Measurements from ENCODE around the gene RNF183. TPM values are rescaled to one million over a fixed set of nuclear protein-coding genes. Genes with fewer than 3 reads are reported as not detected.

The RNF183 gene
- total RNA-seq, 1 donor from 2014 or later, result not detected

GRCh38 chr9:113293285-113293878 is 9.8 kb downstream of the RNF183 start:
- Mint-ChIP-seq H3K4me1 (ENCODE audit: low read depth, unreplicated experiment) (no peaks in the 10 kb centered on the region), H3K27me3 (ENCODE audit: low read depth, unreplicated experiment) (no peaks in the 10 kb centered on the region), H3K9me3 (ENCODE audit: unreplicated experiment) (no peaks in the 10 kb centered on the region), H3K36me3 (ENCODE audit: low read depth, unreplicated experiment) (peaks cover 13% of the 10 kb centered on the region), H3K27ac (ENCODE audit: unreplicated experiment) (no peak overlapping the region), H3K4me3 (ENCODE audit: unreplicated experiment) (no peak overlapping the region)
- Histone ChIP-seq H2AFZ (ENCODE audit: low read depth, low read length) (no peak overlapping the region), H3K27ac (ENCODE audit: low read depth, low read length) (no peak overlapping the region), H3K9me3 (ENCODE audit: insufficient read depth, low read depth, low read length) (no peaks in the 10 kb centered on the region), H3K4me1 (ENCODE audit: insufficient read depth, low read length) (no peaks in the 10 kb centered on the region), H3K9ac (ENCODE audit: low read length) (no peak overlapping the region), H3K27me3 (ENCODE audit: insufficient read depth, low read length) (no peaks in the 10 kb centered on the region), H3K79me2 (ENCODE audit: insufficient read depth, low read length) (no peaks in the 10 kb centered on the region), H3K36me3 (ENCODE audit: insufficient read depth, low read length) (peaks cover 43% of the 10 kb centered on the region), H3K4me2 (ENCODE audit: low read length) (no peak overlapping the region), H3K4me3 (ENCODE audit: insufficient read depth, low read depth, low read length) (no peak overlapping the region), H4K20me1 (ENCODE audit: insufficient read depth, low read length) (peaks cover 4% of the 10 kb centered on the region)
- TF ChIP-seq EZH2 (IDR thresholded peaks at IDR 0.05; ENCODE audit: insufficient read depth, low read length) (no peak), CTCF (IDR thresholded peaks at IDR 0.05; ENCODE audit: insufficient read depth, low read depth, low read length) (no peak)
- FAIRE-seq, result no peak
- no peak for DNase-seq (ENCODE audit: low read depth)

- Histone ChIP-seq H2AFZ (ENCODE audit: low read depth, low read length) (no peak overlapping the region), H3K4me1 (ENCODE audit: insufficient read depth, low read length) (no peaks in the 10 kb centered on the region), H3K4me2 (ENCODE audit: low read length) (no peak overlapping the region), H3K79me2 (ENCODE audit: insufficient read depth, low read length) (peaks cover 3% of the 10 kb centered on the region), H3K27ac (ENCODE audit: low read depth, low read length) (no peak overlapping the region), H4K20me1 (ENCODE audit: insufficient read depth, low read length) (peaks cover 4% of the 10 kb centered on the region), H3K9me3 (ENCODE audit: insufficient read depth, low read depth, low read length) (no peaks in the 10 kb centered on the region), H3K36me3 (ENCODE audit: insufficient read depth, low read length) (peaks cover 70% of the 10 kb centered on the region), H3K27me3 (ENCODE audit: insufficient read depth, low read length) (no peaks in the 10 kb centered on the region), H3K9ac (ENCODE audit: low read length) (no peak overlapping the region), H3K4me3 (ENCODE audit: insufficient read depth, low read depth, low read length) (no peak overlapping the region)
- TF ChIP-seq EZH2 (IDR thresholded peaks at IDR 0.05; ENCODE audit: insufficient read depth, low read length), result no peak
- no peak for TF ChIP-seq CTCF (IDR thresholded peaks at IDR 0.05; ENCODE audit: insufficient read depth, low read depth, low read length)
- DNase-seq (ENCODE audit: low read depth) (no peak), FAIRE-seq (no peak)
- H3K27ac Mint-ChIP-seq (ENCODE audit: unreplicated experiment), result no peak overlapping the region
- H3K4me3 Mint-ChIP-seq (ENCODE audit: unreplicated experiment), result no peak overlapping the region
- peaks cover 15% of the 10 kb centered on the region for H3K36me3 Mint-ChIP-seq (ENCODE audit: low read depth, unreplicated experiment)
- H3K27me3 Mint-ChIP-seq (ENCODE audit: low read depth, unreplicated experiment), result no peaks in the 10 kb centered on the region
- H3K9me3 Mint-ChIP-seq (ENCODE audit: unreplicated experiment), result no peaks in the 10 kb centered on the region
- no peaks in the 10 kb centered on the region for H3K4me1 Mint-ChIP-seq (ENCODE audit: low read depth, unreplicated experiment)
Measured at GRCh38 chr9:113290052-113290607, 13.0 kb downstream of the RNF183 start.

GRCh38 chr9:113289091-113289490 is 14.1 kb downstream of the RNF183 start:
- no peaks in the 10 kb centered on the region for H3K27me3 Mint-ChIP-seq (ENCODE audit: low read depth, unreplicated experiment)
- Histone ChIP-seq H3K4me3 (ENCODE audit: insufficient read depth, low read depth, low read length) (no peak overlapping the region), H3K27me3 (ENCODE audit: insufficient read depth, low read length) (no peaks in the 10 kb centered on the region), H3K4me1 (ENCODE audit: insufficient read depth, low read length) (no peaks in the 10 kb centered on the region), H3K27ac (ENCODE audit: low read depth, low read length) (no peak overlapping the region), H4K20me1 (ENCODE audit: insufficient read depth, low read length) (peaks cover 4% of the 10 kb centered on the region), H3K4me2 (ENCODE audit: low read length) (no peak overlapping the region), H3K79me2 (ENCODE audit: insufficient read depth, low read length) (peaks cover 3% of the 10 kb centered on the region), H3K9me3 (ENCODE audit: insufficient read depth, low read depth, low read length) (no peaks in the 10 kb centered on the region), H3K9ac (ENCODE audit: low read length) (no peak overlapping the region), H3K36me3 (ENCODE audit: insufficient read depth, low read length) (peaks cover 81% of the 10 kb centered on the region), H2AFZ (ENCODE audit: low read depth, low read length) (no peak overlapping the region)
- H3K36me3 Mint-ChIP-seq (ENCODE audit: low read depth, unreplicated experiment), result peaks cover 15% of the 10 kb centered on the region
- H3K9me3 Mint-ChIP-seq (ENCODE audit: unreplicated experiment), result no peaks in the 10 kb centered on the region
- no peak for DNase-seq (ENCODE audit: low read depth)
- FAIRE-seq, result no peak
- TF ChIP-seq CTCF (IDR thresholded peaks at IDR 0.05; ENCODE audit: insufficient read depth, low read depth, low read length) (no peak), EZH2 (IDR thresholded peaks at IDR 0.05; ENCODE audit: insufficient read depth, low read length) (no peak)
- no peak overlapping the region for H3K27ac Mint-ChIP-seq (ENCODE audit: unreplicated experiment)
- no peak overlapping the region for H3K4me3 Mint-ChIP-seq (ENCODE audit: unreplicated experiment)
- no peaks in the 10 kb centered on the region for H3K4me1 Mint-ChIP-seq (ENCODE audit: low read depth, unreplicated experiment)

All from astrocyte (in vitro differentiated cells and primary cell).